NB4 (cell line): ENCODE data around the gene NRXN3.

Experiments
- MYC ChIP-seq: IDR thresholded peaks from 2 replicates; pipeline ENCODE4 v1.6.1; 2011; ENCODE audit warnings: low read depth, low read length
- POLR2A ChIP-seq: IDR thresholded peaks from 2 replicates; pipeline ENCODE4 v1.6.1; 2011; ENCODE audit warnings: mild to moderate bottlenecking; ENCODE audit not compliant: insufficient read length; ENCODE audit errors: extremely low read depth
- TF ChIP-seq, protein P1 (sequence below): IDR thresholded peaks from one replicate; pipeline ENCODE4 v1.5.1; 2012; ENCODE audit warnings: low read depth, low read length
- TF ChIP-seq, protein P2 (sequence below): IDR thresholded peaks from 2 replicates; pipeline ENCODE4 v1.6.1; 2011; ENCODE audit warnings: low read depth, low read length

DNA sequence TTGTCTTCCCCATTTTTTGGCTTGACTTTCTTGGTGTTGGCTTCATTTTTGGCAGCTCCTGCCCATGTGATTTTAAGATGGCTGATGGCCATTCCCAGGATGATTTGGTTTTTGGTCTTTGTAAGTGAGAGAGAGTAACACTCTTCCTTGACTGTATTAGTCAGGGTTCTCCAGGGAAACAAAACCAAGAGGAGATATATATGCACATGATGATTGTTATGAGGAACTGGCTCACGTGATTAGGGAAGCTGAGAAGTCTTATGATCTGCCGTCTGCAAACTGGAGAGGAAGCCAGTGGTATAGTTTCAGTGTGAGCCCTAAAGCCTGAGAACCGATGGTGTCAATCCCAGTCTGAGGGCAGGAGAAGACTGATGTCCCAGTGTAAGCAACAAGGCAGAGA lies 146.6 kb downstream of the NRXN3 start:
- TF ChIP-seq, protein P1, sequence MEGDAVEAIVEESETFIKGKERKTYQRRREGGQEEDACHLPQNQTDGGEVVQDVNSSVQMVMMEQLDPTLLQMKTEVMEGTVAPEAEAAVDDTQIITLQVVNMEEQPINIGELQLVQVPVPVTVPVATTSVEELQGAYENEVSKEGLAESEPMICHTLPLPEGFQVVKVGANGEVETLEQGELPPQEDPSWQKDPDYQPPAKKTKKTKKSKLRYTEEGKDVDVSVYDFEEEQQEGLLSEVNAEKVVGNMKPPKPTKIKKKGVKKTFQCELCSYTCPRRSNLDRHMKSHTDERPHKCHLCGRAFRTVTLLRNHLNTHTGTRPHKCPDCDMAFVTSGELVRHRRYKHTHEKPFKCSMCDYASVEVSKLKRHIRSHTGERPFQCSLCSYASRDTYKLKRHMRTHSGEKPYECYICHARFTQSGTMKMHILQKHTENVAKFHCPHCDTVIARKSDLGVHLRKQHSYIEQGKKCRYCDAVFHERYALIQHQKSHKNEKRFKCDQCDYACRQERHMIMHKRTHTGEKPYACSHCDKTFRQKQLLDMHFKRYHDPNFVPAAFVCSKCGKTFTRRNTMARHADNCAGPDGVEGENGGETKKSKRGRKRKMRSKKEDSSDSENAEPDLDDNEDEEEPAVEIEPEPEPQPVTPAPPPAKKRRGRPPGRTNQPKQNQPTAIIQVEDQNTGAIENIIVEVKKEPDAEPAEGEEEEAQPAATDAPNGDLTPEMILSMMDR, result no peak
- TF ChIP-seq POLR2A, result no peak
- TF ChIP-seq, protein P2, sequence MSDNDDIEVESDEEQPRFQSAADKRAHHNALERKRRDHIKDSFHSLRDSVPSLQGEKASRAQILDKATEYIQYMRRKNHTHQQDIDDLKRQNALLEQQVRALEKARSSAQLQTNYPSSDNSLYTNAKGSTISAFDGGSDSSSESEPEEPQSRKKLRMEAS, result no peak
- no peak for TF ChIP-seq MYC
